Measurements from ENCODE around the gene LTBP4. TPM values are rescaled to one million over a fixed set of nuclear protein-coding genes. Genes with fewer than 3 reads are reported as not detected.

LTBP4 gene
- total and polyA plus RNA-seq, 2 experiments from 2014 or later = 158 to 203 TPM

DNA sequence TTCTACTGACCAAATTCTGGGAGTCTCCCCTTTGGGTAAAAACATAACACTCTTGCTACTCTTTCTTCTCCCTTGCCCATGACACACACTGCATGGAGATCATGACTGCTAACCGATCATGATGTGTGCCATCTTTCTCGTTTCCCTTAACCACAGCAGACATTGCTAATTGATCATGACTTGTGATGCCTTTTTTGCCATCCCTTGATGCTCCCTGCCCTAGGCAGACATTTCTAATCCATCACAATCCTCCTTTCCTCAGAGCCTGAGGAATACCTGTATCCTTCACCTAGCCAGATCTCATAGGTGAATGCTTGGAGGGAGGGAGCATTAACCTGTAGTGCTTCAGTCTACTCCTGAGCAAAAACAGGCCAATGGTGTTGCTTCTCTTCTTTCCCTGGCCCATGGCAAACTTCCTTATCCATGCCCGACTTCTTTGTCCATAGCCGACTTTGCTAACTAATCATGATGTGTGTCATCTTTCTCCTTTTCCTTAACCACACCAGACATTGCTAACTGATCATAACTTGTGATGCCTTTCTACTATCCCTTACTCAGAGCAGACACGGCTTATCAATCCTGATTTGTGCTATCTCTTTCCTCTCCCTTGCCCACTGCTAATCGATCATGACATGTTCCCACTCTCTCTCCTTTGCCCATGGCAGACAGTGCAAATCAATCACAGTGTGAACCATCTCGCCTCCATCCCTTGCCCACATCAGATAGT, 71.6 kb downstream of the LTBP4 start:
- Histone ChIP-seq H3K36me3 (peaks cover 17% of the 10 kb centered on the region), H3K4me1 (ENCODE audit: low read depth) (no peaks in the 10 kb centered on the region), H3K27me3 (no peaks in the 10 kb centered on the region), H3K4me3 (no peak overlapping the region), H3K9me3 (ENCODE audit: low read depth) (no peaks in the 10 kb centered on the region), H3K27ac (no peak overlapping the region)
- DNase-seq (ENCODE audit: low read depth in 1 of 2, low spot score in 1 of 2) = no peak
- no peak for TF ChIP-seq CTCF (IDR thresholded peaks at IDR 0.05; ENCODE audit: low read depth, low read length)

DNA sequence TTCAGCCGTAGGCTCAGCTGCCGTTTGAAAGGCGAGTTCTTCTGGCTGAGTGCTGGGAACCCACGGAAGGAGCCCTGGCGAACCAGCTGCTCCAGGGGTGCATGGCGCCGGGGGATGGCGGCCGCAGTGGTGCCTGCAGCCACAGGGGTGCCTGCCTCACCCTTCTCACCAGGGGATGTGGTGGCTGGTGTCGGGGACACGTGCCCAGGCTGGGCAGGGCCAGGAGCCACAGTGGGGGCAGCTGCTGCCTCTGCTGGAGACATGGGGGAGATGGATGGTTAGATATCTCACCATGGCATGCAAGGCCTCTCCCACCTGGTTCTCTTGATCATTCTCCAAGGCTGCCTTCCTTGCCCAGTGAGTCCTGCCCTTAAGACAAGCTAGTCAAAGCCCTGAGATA, 72.2 kb downstream of the LTBP4 start:
- H3K27ac ChIP-seq = no peak overlapping the region
- no peak for DNase-seq (ENCODE audit: low read depth in 1 of 2, low spot score in 1 of 2)
- no peak overlapping the region for H3K4me3 ChIP-seq
- H3K36me3 ChIP-seq = peaks cover 24% of the 10 kb centered on the region
- H3K9me3 ChIP-seq (ENCODE audit: low read depth) = no peaks in the 10 kb centered on the region
- H3K4me1 ChIP-seq (ENCODE audit: low read depth) = no peaks in the 10 kb centered on the region
- H3K27me3 ChIP-seq = no peaks in the 10 kb centered on the region
- no peak for TF ChIP-seq CTCF (IDR thresholded peaks at IDR 0.05; ENCODE audit: low read depth, low read length)

GRCh38 chr19:40674291-40674690, 73.1 kb downstream of the LTBP4 start:
- no peak overlapping the region for H3K4me3 ChIP-seq
- H3K36me3 ChIP-seq = peaks cover 24% of the 10 kb centered on the region
- DNase-seq (ENCODE audit: low read depth in 1 of 2, low spot score in 1 of 2) = peak in 1 of 2 donors; percentile 32
- H3K27me3 ChIP-seq = no peaks in the 10 kb centered on the region
- H3K4me1 ChIP-seq (ENCODE audit: low read depth) = no peaks in the 10 kb centered on the region
- no peaks in the 10 kb centered on the region for H3K9me3 ChIP-seq (ENCODE audit: low read depth)
- TF ChIP-seq CTCF (IDR thresholded peaks at IDR 0.05; ENCODE audit: low read depth, low read length) = no peak
- H3K27ac ChIP-seq = no peak overlapping the region

DNA sequence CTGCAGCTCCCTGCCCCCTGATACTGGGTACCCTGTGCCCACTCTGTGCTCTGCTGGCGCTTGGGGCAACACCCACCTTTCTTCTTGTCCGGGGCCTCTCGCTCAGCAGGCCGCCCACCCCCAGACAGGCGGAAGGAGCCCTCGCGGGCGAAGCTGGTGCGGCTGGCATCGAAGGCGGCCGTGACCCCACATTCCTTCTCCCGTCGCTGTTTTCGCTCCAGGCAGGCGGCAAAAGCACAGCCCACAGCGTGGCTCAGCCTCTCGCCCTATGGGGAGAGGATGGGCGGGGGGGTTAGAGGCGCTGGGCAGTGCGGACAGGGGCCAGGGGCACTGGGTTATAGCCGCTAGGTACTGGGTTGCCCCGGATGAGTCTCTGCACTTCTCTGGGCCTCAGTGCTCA, 76.0 kb downstream of the LTBP4 start:
- no peaks in the 10 kb centered on the region for H3K4me1 ChIP-seq (ENCODE audit: low read depth)
- H3K9me3 ChIP-seq (ENCODE audit: low read depth) = no peaks in the 10 kb centered on the region
- no peak overlapping the region for H3K27ac ChIP-seq
- no peak for TF ChIP-seq CTCF (IDR thresholded peaks at IDR 0.05; ENCODE audit: low read depth, low read length)
- DNase-seq (ENCODE audit: low read depth in 1 of 2, low spot score in 1 of 2) = no peak
- H3K4me3 ChIP-seq = no peak overlapping the region
- peaks cover 25% of the 10 kb centered on the region for H3K36me3 ChIP-seq
- H3K27me3 ChIP-seq = no peaks in the 10 kb centered on the region

Other genes with a start within 250 kb of the LTBP4 start
- gene HIPK4, start 211.2 kb upstream of the LTBP4 start, total RNA-seq = 0.12 and 0.18 TPM in 2 replicates
- gene HIPK4, start 211.2 kb upstream of the LTBP4 start, polyA plus RNA-seq = 0.14 and 1.7 TPM in 2 replicates
- gene PRX, start 188.0 kb upstream of the LTBP4 start, total RNA-seq = 4.3 and 9.1 TPM in 2 replicates
- 2.3 and 4.1 TPM in 2 replicates for gene PRX, start 188.0 kb upstream of the LTBP4 start, polyA plus RNA-seq
- 14.4 and 18.8 TPM in 2 replicates for gene SERTAD1, start 175.4 kb upstream of the LTBP4 start, total RNA-seq
- 18.2 and 19.5 TPM in 2 replicates for gene SERTAD1, start 175.4 kb upstream of the LTBP4 start, polyA plus RNA-seq
- gene SERTAD3, start 157.0 kb upstream of the LTBP4 start, total RNA-seq = 44.4 and 58.6 TPM in 2 replicates
- gene SERTAD3, start 157.0 kb upstream of the LTBP4 start, polyA plus RNA-seq = 66.2 and 73.8 TPM in 2 replicates
- 56.7 and 93.8 TPM in 2 replicates for gene BLVRB, start 135.6 kb upstream of the LTBP4 start, total RNA-seq
- 61.5 and 77.0 TPM in 2 replicates for gene BLVRB, start 135.6 kb upstream of the LTBP4 start, polyA plus RNA-seq
- gene SPTBN4, start 134.4 kb upstream of the LTBP4 start, total RNA-seq = 2.3 and 5.5 TPM in 2 replicates
- 0.32 and 4.6 TPM in 2 replicates for gene SPTBN4, start 134.4 kb upstream of the LTBP4 start, polyA plus RNA-seq
- gene SHKBP1, start 24.5 kb upstream of the LTBP4 start, total RNA-seq = 53.3 and 63.6 TPM in 2 replicates
- 70.1 and 83.4 TPM in 2 replicates for gene SHKBP1, start 24.5 kb upstream of the LTBP4 start, polyA plus RNA-seq
- 17.1 and 21.7 TPM in 2 replicates for gene NUMBL, start 89.3 kb downstream of the LTBP4 start, total RNA-seq
- gene NUMBL, start 89.3 kb downstream of the LTBP4 start, polyA plus RNA-seq = 12.6 and 13.8 TPM in 2 replicates
- 82.5 and 90.1 TPM in 2 replicates for gene COQ8B, start 115.5 kb downstream of the LTBP4 start, total RNA-seq
- gene COQ8B, start 115.5 kb downstream of the LTBP4 start, polyA plus RNA-seq = 62.6 and 90.6 TPM in 2 replicates
- gene ITPKC, start 115.7 kb downstream of the LTBP4 start, total RNA-seq = 19.1 and 19.4 TPM in 2 replicates
- gene ITPKC, start 115.7 kb downstream of the LTBP4 start, polyA plus RNA-seq = 12.5 and 15.4 TPM in 2 replicates
- 7.6 and 9.6 TPM in 2 replicates for gene ACTMAP, start 149.1 kb downstream of the LTBP4 start, total RNA-seq
- gene ACTMAP, start 149.1 kb downstream of the LTBP4 start, polyA plus RNA-seq = 30.4 and 40.0 TPM in 2 replicates
- 158 and 230 TPM in 2 replicates for gene SNRPA, start 149.8 kb downstream of the LTBP4 start, total RNA-seq
- gene SNRPA, start 149.8 kb downstream of the LTBP4 start, polyA plus RNA-seq = 145 and 155 TPM in 2 replicates
- gene MIA, start 174.2 kb downstream of the LTBP4 start, total RNA-seq = not detected in 2 replicates
- gene MIA, start 174.2 kb downstream of the LTBP4 start, polyA plus RNA-seq = not detected in 2 replicates
- gene RAB4B, start 176.9 kb downstream of the LTBP4 start, total RNA-seq = 15.8 and 21.8 TPM in 2 replicates
- gene RAB4B, start 176.9 kb downstream of the LTBP4 start, polyA plus RNA-seq = 21.3 and 38.9 TPM in 2 replicates
- 99.5 and 109 TPM in 2 replicates for gene EGLN2, start 197.8 kb downstream of the LTBP4 start, total RNA-seq
- 96.4 and 122 TPM in 2 replicates for gene EGLN2, start 197.8 kb downstream of the LTBP4 start, polyA plus RNA-seq
- 0.42 TPM in 1 of 2 replicates, not detected in the other for gene CYP2A6, start 249.1 kb downstream of the LTBP4 start, total RNA-seq
- 0.25 TPM in 1 of 2 replicates, not detected in the other for gene CYP2A6, start 249.1 kb downstream of the LTBP4 start, polyA plus RNA-seq